HCT116 (cell line): ENCODE measurements around the gene PSME2. TPM values are rescaled to one million over a fixed set of nuclear protein-coding genes. Genes with fewer than 3 reads are reported as not detected.

Source experiments
- ATAC-seq: fragments of 200-7000 bp; cut with Tn5 transposase; 2 replicates; pipeline ENCODE4 v1.9.1; 2020; ENCODE audit warnings: mild to moderate bottlenecking, moderate library complexity
- BruUV-seq: library from RNA; stranded (reverse); fragments of 400-500 nt; replicated peaks from 2 replicates; lab custom pipeline; 2021; lab: Mats Ljungman, UMichigan
- CTCF ChIA-PET: fragments of 300-600 bp; sonication (Branson Sonifier 250); formaldehyde crosslinking; loops from one replicate; lab custom pipeline; 2021; ENCODE audit warnings: antibody characterized with exemption; lab: Charles Lee
- POLR2A ChIA-PET: fragments of 300-600, 350-600 bp; sonication (Branson Sonifier 250); formaldehyde crosslinking; loops from one replicate; lab custom pipeline; 2021; ENCODE audit warnings: antibody characterized with exemption; lab: Charles Lee
- RAD21 ChIA-PET, 2 experiments: fragments of 300-600 bp; sonication (Branson Sonifier 250); formaldehyde crosslinking; loops; one replicate each; lab custom pipeline; 2023; ENCODE audit warnings: low total read pairs in 2 of 2; ENCODE audit not compliant: uncharacterized antibody in 2 of 2, unreplicated experiment in 2 of 2, low non-redundant PET in 1 of 2; lab: Charles Lee
- DNase-seq: peaks from one replicate; pipeline ENCODE4 v3.0.0-alpha.2; 2010; ENCODE audit warnings: low read depth, low spot score
- H2AFZ ChIP-seq: fragments of 200-600 bp; shearing (Covaris generic), sonication (generic); 2 replicates; pipeline ENCODE4 v1.6.1; 2017; ENCODE audit warnings: low read depth, mixed run types, mixed read lengths, antibody characterized with exemption, low read length; ENCODE audit not compliant: poor library complexity, severe bottlenecking
- H3K27ac ChIP-seq: 2 replicates; pipeline ENCODE4 v1.5.1; 2012; ENCODE audit warnings: low read depth, low read length
- H3K27me3 ChIP-seq: fragments of 200-600 bp; sonication (generic); 2 replicates; pipeline ENCODE4 v1.6.1; 2016; ENCODE audit warnings: mixed run types, low read length, mixed read lengths; ENCODE audit not compliant: insufficient read depth
- H3K36me3 ChIP-seq, 2 experiments: fragments of 200-500 bp in 1 of 2; fragments of 200-600 bp in 1 of 2; sonication (Bioruptor generic) in 1 of 2; sonication (generic) in 1 of 2; 2 replicates each; pipeline versions ENCODE4 v1.5.1 to v1.6.1; 2014 to 2016; ENCODE audit warnings: low read length in 2 of 2, inconsistent platforms in 1 of 2, mixed read lengths in 1 of 2, mixed run types in 1 of 2; ENCODE audit not compliant: insufficient read depth in 2 of 2, control insufficient read depth in 1 of 2
- H3K4me1 ChIP-seq, 2 experiments: fragments of 200-600 bp in 1 of 2; sonication (generic) in 1 of 2; 2 replicates each; pipeline versions ENCODE4 v1.5.1 to v1.6.1; 2012 to 2017; ENCODE audit warnings: low read length in 2 of 2, inconsistent platforms in 1 of 2, mild to moderate bottlenecking in 1 of 2, mixed read lengths in 1 of 2, mixed run types in 1 of 2, moderate library complexity in 1 of 2; ENCODE audit not compliant: insufficient read depth in 2 of 2, control insufficient read depth in 1 of 2
- H3K4me2 ChIP-seq: fragments of 200-600 bp; sonication (generic); 2 replicates; pipeline ENCODE4 v1.6.1; 2017; ENCODE audit warnings: mixed run types, low read length, mixed read lengths
- H3K4me3 ChIP-seq, 2 experiments: fragments of 200-600 bp in 1 of 2; sonication (generic) in 1 of 2; replicated peaks in 1 of 2; 2 replicates each; pipeline ENCODE4 v1.5.1; 2011 to 2016; ENCODE audit warnings: low read length in 2 of 2, control low read depth in 1 of 2, low read depth in 1 of 2, mild to moderate bottlenecking in 1 of 2, mixed read lengths in 1 of 2, mixed run types in 1 of 2
- H3K79me2 ChIP-seq: fragments of 200-600 bp; sonication (generic); 2 replicates; pipeline ENCODE4 v1.6.1; 2017; ENCODE audit warnings: mild to moderate bottlenecking, mixed run types, low read length, moderate library complexity, mixed read lengths; ENCODE audit not compliant: insufficient read depth
- H3K9ac ChIP-seq: fragments of 200-600 bp; sonication (generic); 2 replicates; pipeline ENCODE4 v1.6.1; 2016; ENCODE audit warnings: low read length, mixed read lengths
- H3K9me2 ChIP-seq: fragments of 200-600 bp; sonication (generic), shearing (Covaris generic); 2 replicates; pipeline ENCODE4 v1.6.1; 2017; ENCODE audit warnings: mixed run types, mild to moderate bottlenecking, moderate library complexity; ENCODE audit not compliant: insufficient read depth
- H3K9me3 ChIP-seq, 2 experiments: fragments of 200-500 bp in 1 of 2; fragments of 200-600 bp in 1 of 2; sonication (Bioruptor generic) in 1 of 2; sonication (generic) in 1 of 2; 2 replicates each; pipeline ENCODE4 v1.6.1; 2014 to 2017; ENCODE audit warnings: low read length in 2 of 2, mixed read lengths in 2 of 2, inconsistent platforms in 1 of 2, low read depth in 1 of 2, mild to moderate bottlenecking in 1 of 2, mixed run types in 1 of 2, moderate library complexity in 1 of 2; ENCODE audit not compliant: control insufficient read depth in 1 of 2, insufficient read depth in 1 of 2
- H4K20me1 ChIP-seq: fragments of 200-600 bp; sonication (generic), shearing (Covaris generic); 2 replicates; pipeline ENCODE4 v1.6.1; 2017; ENCODE audit warnings: mixed run types, mild to moderate bottlenecking, moderate library complexity; ENCODE audit not compliant: insufficient read depth
- ATF3 ChIP-seq: IDR thresholded peaks from 2 replicates; pipeline ENCODE4 v1.6.1; 2012
- EGR1 ChIP-seq: IDR thresholded peaks from 2 replicates; pipeline ENCODE4 v1.6.1; 2012; ENCODE audit warnings: low read depth
- EZH2phosphoT487 ChIP-seq: fragments of 200-600 bp; IDR thresholded peaks from 2 replicates; pipeline ENCODE4 v1.6.1; 2018; ENCODE audit warnings: antibody characterized with exemption, borderline replicate concordance
- FOSL1 ChIP-seq: IDR thresholded peaks from 2 replicates; pipeline ENCODE4 v1.6.1; 2012; ENCODE audit warnings: low read depth
- MAX ChIP-seq: IDR thresholded peaks from 2 replicates; pipeline ENCODE4 v1.6.1; 2012
- SP1 ChIP-seq: IDR thresholded peaks from 2 replicates; pipeline ENCODE4 v1.6.1; 2012; ENCODE audit warnings: low read depth
- SRF ChIP-seq: IDR thresholded peaks from 2 replicates; pipeline ENCODE4 v1.6.1; 2012; ENCODE audit warnings: low read depth
- TCF7L2 ChIP-seq: IDR thresholded peaks from 2 replicates; pipeline ENCODE4 v1.7.0; 2011; ENCODE audit warnings: borderline replicate concordance, inconsistent platforms; ENCODE audit not compliant: insufficient read depth, insufficient read length; ENCODE audit errors: extremely low read depth
- YY1 ChIP-seq: IDR thresholded peaks from 2 replicates; pipeline ENCODE4 v1.6.1; 2011; ENCODE audit warnings: low read length, low read depth, moderate library complexity, mild to moderate bottlenecking; ENCODE audit not compliant: insufficient replicate concordance; ENCODE audit errors: extremely low read depth
- ZBTB33 ChIP-seq: IDR thresholded peaks from 2 replicates; pipeline ENCODE4 v1.6.1; 2011; ENCODE audit warnings: mild to moderate bottlenecking, low read length, moderate library complexity; ENCODE audit not compliant: insufficient replicate concordance; ENCODE audit errors: extremely low read depth
- intact Hi-C: fragments of 100-400 bp; cut with micrococcal nuclease; formaldehyde crosslinking; loops from 2 replicates; pipeline ENCODE4 v1.10.0; 2022
- total RNA-seq: library from RNA; stranded (reverse); gene quantifications from one replicate; pipeline ENCODE4 v1.2.1, GENCODE V29; 2021; ENCODE audit not compliant: unreplicated experiment

Gene PSME2
- total RNA-seq, 1 experiment from 2014 or later: 160 TPM

GRCh38 chr14:24186831-24187538, 40.6 kb upstream of the PSME2 start:
- no peaks in the 10 kb centered on the region for H3K9me3 ChIP-seq
- H3K9me2 ChIP-seq: no peaks in the 10 kb centered on the region
- peaks cover 40% of the 10 kb centered on the region for H3K79me2 ChIP-seq
- no peak overlapping the region; the same call in 1 of the 2 replicates for H3K27ac ChIP-seq
- H3K4me1 ChIP-seq: peaks cover 16 to 17% of the 10 kb centered on the region in 2 experiments
- intact Hi-C loops: no loop called here
- BruUV-seq: no TSS peak
- H3K4me3 ChIP-seq: peak overlapping the region; percentile 89 to 94
- TF ChIP-seq ZBTB33 (no peak), SP1 (no peak)
- ChIA-PET RAD21 (no interaction called here), POLR2A (no interaction called here), CTCF (no interaction called here)
- H2AFZ ChIP-seq: no peak overlapping the region
- H3K36me3 ChIP-seq: peaks cover 33 to 39% of the 10 kb centered on the region in 2 experiments; a peak in 3 of 4 replicates
- H3K9ac ChIP-seq: no peak overlapping the region
- ATAC-seq: no peak
- H3K4me2 ChIP-seq: peak overlapping the region; percentile 91; the same call in 1 of the 2 replicates
- DNase-seq: no peak
- H4K20me1 ChIP-seq: no peaks in the 10 kb centered on the region
- H3K27me3 ChIP-seq: no peaks in the 10 kb centered on the region

DNA sequence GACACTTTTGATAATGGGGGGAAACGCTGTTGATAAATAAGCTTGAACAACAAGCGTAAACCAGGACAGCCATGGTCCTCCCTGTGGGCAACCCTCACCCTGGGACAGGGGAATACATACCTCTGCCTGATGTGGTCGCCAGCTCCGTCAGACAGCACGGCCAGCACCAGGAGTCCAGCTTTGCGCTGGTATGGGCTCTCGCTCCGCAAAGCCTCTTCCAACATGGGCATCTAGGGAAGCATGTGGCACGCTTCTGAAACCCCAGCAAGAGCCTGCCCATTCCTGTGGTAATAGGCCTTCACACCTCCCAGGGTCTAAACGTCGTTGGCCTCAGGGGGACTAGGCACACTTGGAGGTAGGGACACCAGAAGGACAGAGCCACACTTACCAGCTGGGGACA, 39.3 kb upstream of the PSME2 start:
- RAD21 ChIA-PET: no interaction called here
- intact Hi-C loops: no loop called here
- peaks cover 31 to 48% of the 10 kb centered on the region in 2 experiments; a peak in 3 of 4 replicates for H3K36me3 ChIP-seq

More for the DNA sequence above, 39.3 kb upstream of the PSME2 start:
- Histone ChIP-seq H3K27me3 (no peaks in the 10 kb centered on the region), H3K4me2 (no peak overlapping the region), H4K20me1 (no peaks in the 10 kb centered on the region), H3K4me1 (peaks cover 16 to 17% of the 10 kb centered on the region in 2 experiments), H3K4me3 (no peak overlapping the region), H3K9ac (no peak overlapping the region), H3K9me3 (no peaks in the 10 kb centered on the region), H3K27ac (no peak overlapping the region), H2AFZ (no peak overlapping the region), H3K79me2 (peaks cover 37% of the 10 kb centered on the region), H3K9me2 (no peaks in the 10 kb centered on the region)
- no peak for TF ChIP-seq MAX
- no peak for TF ChIP-seq FOSL1
- no peak for TF ChIP-seq EGR1
- TF ChIP-seq TCF7L2: no peak
- TF ChIP-seq EZH2phosphoT487: no peak
- no peak for TF ChIP-seq SRF
- no peak for TF ChIP-seq YY1
- TF ChIP-seq ATF3: no peak
- no peak for TF ChIP-seq ZBTB33
- POLR2A ChIA-PET: no interaction called here
- CTCF ChIA-PET: no interaction called here
- DNase-seq (no peak), ATAC-seq (no peak)
- no TSS peak for BruUV-seq
